KBM-7 (cell line): ENCODE measurements around the gene AMPH.
"Not testable (repeated sequence)": the region's sequence is repeated elsewhere in the genome, so short reads cannot be mapped to it uniquely, and the experiment has no call there.

ENCODE experiments used
- DNase-seq: peaks from one replicate; pipeline ENCODE4 v3.0.0-alpha.2; 2015
- in situ Hi-C: fragments of 300-500 bp; cut with MboI; formaldehyde crosslinking; loops from 2 replicates; pipeline ENCODE4 v1.14.3; 2020; ENCODE audit warnings: low sequenced_read_pairs, low pct_unique_long_range_greater_than_20kb, mixed read lengths

The AMPH gene

GRCh38 chr7:38341172-38341705 lies 289.9 kb downstream of the AMPH start:
- in situ Hi-C loops = loop anchor here (25.0 kb wide), 2 partner anchors 229 to 429 kb away; partner anchors contain the start of genes EPDR1 and SFRP4
- peak; percentile 91 for DNase-seq

- DNase-seq = no peak
- in situ Hi-C loops = loop anchor here (25.0 kb wide), 2 partner anchors 228 to 428 kb away; partner anchors contain the start of genes EPDR1 and SFRP4
Observed at GRCh38 chr7:38339953-38340819, 291.0 kb downstream of the AMPH start.

- in situ Hi-C loops = loop anchor here (25.0 kb wide), 2 partner anchors 224 to 424 kb away; partner anchors contain the start of genes EPDR1 and SFRP4
- DNase-seq = not testable (repeated sequence)
Observed at GRCh38 chr7:38336148-38336515, 295.0 kb downstream of the AMPH start.

- in situ Hi-C loops = loop anchor here (25.0 kb wide), 2 partner anchors 223 to 423 kb away; partner anchors contain the start of genes EPDR1 and SFRP4
- DNase-seq = peak; percentile 95
Observed at GRCh38 chr7:38335492-38336147, 295.6 kb downstream of the AMPH start.

- DNase-seq = no peak
- in situ Hi-C loops = loop anchor here (25.0 kb wide), 2 partner anchors 223 to 423 kb away; partner anchors contain the start of genes EPDR1 and SFRP4
Observed at GRCh38 chr7:38335128-38335491, 296.1 kb downstream of the AMPH start.

GRCh38 chr7:38334163-38334562 lies 297.0 kb downstream of the AMPH start:
- in situ Hi-C loops = loop anchor here (25.0 kb wide), 2 partner anchors 222 to 422 kb away; partner anchors contain the start of genes EPDR1 and SFRP4

More at GRCh38 chr7:38334163-38334562, 297.0 kb downstream of the AMPH start:
- no peak for DNase-seq
